NCI-H1105 (cell line): ENCODE measurements around the gene ZNF837.
A peak's percentile ranks its signal among the peaks of the same experiment; 100 is the strongest.
"Not testable (repeated sequence)": the region's sequence is repeated elsewhere in the genome, so short reads cannot be mapped to it uniquely, and the experiment has no call there.

Experiments
- DNase-seq: peaks from one replicate; lab custom pipeline; 2025; lab: John Stamatoyannopoulos, UW

ZNF837 gene

DNA sequence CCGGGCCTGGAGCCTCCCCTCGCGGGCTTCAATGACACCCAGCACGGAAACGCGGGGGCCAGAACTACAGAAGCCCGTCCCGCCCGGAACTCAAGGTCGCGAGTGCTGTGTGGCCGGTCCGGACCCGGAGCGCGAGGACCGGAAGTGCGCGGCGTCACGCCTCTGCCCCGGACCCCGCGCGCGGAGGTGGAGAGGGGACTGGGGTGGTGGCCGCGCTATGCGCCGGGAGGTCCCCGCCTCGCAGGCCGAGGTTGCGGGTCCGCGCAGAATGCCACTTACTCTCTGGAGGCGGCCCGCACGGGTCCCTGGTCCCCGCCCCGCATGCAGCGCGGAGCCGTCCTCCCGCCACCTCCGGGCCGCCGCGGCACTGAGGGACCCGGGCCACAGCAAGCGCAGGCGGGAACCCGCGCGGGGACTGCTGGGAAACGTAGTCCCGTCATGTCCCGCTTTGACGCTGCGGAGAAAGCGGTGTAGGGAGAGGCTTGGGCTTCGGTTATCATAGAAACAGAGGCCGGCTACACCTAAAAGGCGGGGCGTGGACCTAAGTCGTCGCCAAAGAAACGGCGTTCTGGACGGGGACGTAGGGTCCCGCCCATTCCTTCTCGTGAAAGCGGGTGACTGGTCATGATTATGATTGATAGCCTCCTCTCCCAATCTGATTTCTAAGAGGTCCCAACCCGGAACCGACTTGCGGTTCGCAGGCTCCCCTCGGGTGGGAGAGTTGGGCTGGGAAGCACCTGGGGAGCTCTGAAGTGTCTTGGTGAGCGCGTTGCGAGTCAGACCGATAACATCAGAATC, at the start of gene ZNF837:
TSS of gene ZNF837 (minus strand) at position 369 of the 798 bp plus-strand sequence. CDS start 11,698 bp downstream, outside the sequence.
- peak; percentile 100 for DNase-seq

DNA sequence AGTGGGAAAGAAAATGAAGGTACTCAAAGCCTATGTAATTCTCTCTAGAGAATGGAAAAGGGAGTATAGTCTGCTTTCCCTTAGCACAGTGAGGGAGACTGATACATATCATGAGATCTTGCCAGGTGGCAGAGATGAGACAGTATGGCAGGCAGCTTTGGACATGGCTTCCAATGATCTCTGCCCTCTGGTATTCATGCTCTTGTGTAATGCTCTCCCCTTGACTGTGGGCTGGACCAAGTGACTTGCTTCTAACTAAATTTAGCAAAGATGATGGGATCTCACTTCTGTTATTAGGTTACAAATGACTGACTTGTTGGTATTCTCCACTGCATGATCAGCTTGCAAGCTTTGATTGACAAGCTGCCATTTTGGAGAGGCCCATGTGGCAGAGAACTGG, 48.9 kb upstream of the ZNF837 start:
- no peak for DNase-seq

GRCh38 chr19:58428617-58429016, 47.8 kb upstream of the ZNF837 start:
- no peak for DNase-seq

DNA sequence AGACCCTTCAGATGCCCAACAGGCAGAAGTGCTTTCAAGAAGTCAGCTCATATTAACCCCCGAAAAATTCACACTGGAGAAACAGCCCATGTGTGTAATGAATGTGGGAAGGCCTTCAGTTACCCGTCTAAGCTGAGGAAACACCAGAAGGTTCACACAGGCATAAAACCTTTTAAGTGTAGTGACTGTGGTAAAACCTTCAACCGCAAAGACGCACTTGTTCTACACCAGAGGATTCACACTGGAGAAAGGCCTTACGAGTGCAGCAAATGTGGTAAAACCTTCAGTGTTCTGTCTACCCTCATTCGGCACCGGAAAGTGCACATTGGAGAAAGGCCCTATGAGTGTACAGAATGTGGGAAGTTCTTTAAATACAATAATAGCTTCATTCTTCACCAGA, 36.2 kb upstream of the ZNF837 start:
- DNase-seq = no peak

GRCh38 chr19:58416604-58417003, 35.8 kb upstream of the ZNF837 start:
- no peak for DNase-seq

GRCh38 chr19:58409010-58409790, 28.4 kb upstream of the ZNF837 start:
- DNase-seq = peak; percentile 20

- DNase-seq = peak; percentile 93
Observed at GRCh38 chr19:58408152-58409009, 27.6 kb upstream of the ZNF837 start, which contains the start of gene ZNF584. Gene ZNF584 (plus strand): TSS chr19:58408649. CDS start chr19:58409148, 499 bp downstream.

DNA sequence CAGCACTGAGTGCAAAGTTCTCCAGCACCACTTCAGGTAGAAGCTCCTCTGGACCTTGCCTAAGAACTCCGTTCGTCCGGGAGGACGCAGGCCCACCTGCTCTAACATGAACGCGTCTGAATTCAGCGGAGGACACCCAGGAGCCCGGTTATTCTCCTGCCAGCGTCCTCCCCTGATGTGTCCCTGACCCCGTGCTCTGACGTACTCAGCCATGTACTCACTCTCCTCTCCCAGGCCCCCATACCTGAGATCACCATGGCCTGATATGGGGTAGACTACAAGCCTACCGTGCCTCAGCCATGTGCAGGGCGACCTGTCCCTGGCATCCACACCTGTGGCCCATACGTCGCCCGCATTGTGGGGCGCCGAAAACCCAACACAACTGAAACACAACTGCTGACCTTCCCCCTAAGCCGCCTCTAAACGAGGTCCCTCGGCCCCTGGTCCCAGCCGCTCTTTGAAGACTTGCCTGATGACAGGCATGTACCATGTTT, 26.9 kb upstream of the ZNF837 start:
- DNase-seq = peak; percentile 18

- no peak for DNase-seq
Observed at GRCh38 chr19:58406818-58407657, 26.2 kb upstream of the ZNF837 start.

DNA sequence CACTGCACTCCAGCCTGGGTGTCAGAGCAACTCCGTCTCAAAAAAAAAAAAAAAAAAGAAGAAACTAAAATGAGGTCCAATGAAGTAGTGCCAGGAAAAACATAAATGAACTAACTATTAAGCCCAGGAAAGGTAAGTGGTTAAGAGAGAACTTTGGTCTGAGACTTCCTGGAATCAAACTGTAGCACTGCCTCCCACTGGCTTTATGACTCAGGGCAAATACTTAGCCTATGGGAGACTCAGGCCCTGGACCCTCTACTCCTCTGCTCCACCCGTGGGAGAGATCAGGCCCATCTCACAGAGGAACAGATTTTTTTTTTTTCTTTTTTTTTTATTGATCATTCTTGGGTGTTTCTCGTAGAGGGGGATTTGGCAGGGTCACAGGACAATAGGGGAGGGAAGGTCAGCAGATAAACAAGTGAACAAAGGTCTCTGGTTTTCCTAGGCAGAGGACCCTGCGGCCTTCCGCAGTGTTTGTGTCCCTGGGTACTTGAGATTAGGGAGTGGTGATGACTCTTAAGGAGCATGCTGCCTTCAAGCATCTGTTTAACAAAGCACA, 23.2 kb upstream of the ZNF837 start:
- not testable (repeated sequence) for DNase-seq

DNA sequence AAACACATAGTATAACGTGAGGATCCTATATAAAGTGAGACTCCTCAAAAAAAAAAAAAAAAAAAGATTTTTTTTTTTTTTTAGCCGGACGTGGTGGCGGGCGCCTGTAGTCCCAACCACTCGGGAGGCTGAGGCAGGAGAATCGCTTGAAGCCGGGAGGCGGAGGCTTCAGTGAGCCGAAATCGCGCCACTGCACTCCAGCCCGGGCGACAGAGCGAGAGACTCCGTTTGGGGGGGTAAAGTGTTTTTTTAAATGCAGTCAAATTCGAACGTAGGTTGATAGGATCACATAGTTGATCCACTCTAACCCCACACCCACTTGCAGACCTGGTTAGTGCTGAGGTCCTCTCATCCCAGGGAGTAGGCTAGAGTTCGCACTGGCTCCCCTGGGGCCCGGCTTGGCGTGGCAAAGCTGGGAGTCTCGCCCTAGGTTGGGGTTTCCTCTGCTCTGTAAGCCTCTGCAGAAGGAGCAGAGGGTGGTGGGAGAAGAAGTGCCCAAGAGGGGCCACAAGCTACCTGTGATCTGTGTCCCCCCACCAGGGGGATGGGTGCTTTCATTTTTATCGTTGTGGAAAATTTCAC, 21.1 kb upstream of the ZNF837 start:
- no peak for DNase-seq

DNA sequence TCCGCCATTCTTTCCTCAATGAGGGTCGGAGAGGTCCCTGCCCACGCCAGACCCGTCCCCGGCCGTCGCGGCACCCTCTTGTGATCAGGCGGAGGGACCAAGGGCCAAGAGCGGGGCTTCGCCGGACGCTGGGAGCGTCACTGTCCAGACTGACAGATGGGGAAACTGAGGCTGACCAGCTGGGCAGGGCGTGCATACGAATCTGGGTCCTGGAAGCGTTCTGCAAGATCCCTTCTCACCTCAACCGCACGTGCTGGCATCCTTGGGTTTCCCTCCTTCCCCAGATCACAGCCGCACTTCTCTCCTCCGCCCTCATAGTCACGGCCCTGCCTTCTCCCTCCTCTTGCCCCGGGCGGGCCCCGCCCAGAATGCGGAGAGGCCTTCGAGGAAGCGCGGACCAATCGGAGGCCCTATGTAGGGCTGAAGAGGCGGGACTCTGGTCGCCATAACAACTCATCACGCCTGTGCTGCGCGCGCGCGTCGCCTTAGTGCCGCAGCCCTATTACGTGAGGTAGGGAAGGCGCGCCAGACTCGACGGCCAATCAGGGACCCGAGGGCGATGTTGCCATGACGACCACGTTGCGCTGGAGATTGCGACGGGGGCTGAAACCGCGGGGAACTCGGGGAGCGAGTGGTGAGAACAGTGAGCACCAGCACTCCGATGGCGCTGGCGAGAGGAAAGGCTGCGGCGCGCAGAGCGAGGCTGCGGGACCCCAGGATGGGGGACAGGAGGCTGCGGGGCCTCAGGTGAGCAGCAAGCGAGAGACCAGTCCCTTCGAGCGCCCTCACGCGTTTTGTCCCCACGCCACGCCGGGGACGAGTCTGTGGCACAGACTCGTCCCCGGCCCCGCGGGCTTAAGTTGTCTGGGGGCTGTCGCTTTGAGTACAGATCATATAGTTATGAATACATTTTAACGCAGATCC, 20.3 kb upstream of the ZNF837 start:
- peak; percentile 98 for DNase-seq

DNA sequence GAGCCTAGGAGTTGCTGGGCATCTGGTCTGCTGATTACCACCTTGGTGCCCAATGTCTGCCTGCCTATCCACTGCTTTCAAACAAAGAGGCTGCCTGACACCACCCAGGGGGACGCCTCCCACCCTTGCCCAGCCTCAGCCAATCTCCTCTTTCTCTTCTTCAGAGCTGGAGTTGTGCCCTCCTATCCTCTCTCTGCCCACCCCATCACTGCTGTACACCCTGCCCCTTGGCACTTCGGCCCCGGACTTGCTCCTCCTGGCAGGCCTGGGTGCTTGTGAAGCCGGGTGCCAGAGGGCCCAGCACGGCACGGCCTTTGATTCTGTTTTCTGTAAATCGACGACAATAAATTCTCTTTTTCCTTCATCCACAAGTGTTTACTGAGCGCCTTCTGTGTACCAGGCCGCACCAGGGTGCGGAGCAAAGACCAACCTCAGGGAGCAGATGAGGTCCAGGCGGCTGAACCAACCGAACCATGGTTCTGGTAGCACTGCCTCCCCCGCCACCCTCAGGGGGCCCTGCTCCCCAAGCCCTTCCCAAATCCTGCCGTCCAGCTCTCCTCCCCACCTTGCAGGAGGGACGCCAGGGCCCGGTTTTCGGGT, 19.6 kb upstream of the ZNF837 start:
- no peak for DNase-seq

DNA sequence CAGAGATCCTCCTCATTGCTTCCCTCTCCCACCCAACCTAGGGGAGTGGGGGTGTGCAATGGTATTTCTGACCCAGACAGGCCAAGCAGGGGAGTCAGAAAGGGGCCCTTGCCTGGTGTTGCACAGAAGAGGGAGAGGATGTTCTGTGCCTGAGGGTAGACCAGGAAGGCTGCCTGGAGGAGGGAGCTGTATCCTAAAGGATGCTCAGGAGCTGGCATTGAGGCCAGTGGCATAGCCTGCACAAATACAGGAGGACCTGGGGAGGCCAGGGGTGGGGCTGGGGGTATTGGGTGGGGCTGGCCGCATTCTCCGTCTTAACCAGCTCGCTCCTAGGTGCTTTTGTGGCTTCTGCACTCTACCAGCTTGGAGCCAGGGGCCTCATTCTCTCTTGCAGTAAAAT, 19.1 kb upstream of the ZNF837 start:
- no peak for DNase-seq

DNA sequence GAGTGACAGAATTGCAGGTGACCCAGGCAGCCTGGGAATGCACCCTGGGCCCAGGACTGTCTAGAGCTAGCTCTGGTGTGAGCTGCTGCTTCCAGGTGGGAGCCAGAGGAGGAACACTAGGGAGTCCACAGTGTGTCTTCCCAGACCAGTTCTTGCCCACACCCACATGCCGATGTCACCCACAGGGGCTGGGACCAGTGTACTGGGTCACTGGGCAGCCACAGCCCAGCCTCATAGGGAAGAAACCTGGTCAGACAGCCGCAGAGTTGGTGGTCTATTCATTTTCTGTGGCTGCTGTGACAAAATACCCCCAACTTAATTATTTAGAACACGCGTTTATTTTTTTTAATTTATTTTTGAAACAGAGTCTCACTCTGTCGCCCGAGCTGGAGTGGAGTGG, 17.7 kb upstream of the ZNF837 start:
- DNase-seq = no peak

DNA sequence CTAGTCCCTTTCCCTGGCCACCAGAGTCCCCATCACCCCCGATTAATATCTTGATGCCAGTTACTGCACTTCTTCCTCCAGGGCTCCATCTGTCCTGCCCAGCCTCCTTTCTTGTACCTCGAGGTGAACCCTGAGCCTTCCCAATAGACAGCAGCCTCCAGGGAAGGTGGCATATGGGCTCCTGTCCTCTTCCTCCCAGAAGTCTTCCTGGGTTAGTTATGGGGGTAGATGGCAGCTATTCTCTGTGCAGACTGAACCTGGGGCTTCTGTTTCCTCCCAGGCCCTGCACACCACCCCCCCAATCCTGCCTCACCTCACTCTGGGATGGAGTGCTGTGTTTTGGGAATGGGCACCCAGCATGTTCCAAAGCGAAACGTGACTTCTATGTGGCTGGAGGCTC, 17.3 kb upstream of the ZNF837 start:
- no peak for DNase-seq

GRCh38 chr19:58397533-58398037, 16.8 kb upstream of the ZNF837 start:
- no peak for DNase-seq

- no peak for DNase-seq
Observed at GRCh38 chr19:58396691-58397532, 16.1 kb upstream of the ZNF837 start.
